Mesothelial cell of epicardium (in vitro differentiated cells): ENCODE data around the gene METRNL. TPM values are rescaled to one million over a fixed set of nuclear protein-coding genes. Genes with fewer than 3 reads are reported as not detected.

Experiments
- DNase-seq, 2 experiments: peaks; one replicate each; pipeline ENCODE4 v3.0.0; 2021; ENCODE audit warnings: low spot score in 2 of 2; ENCODE audit not compliant: unreplicated experiment in 2 of 2
- H3K27ac Mint-ChIP-seq: 2 replicates; pipeline ENCODE4 v1.8.0; 2021; ENCODE audit warnings: mixed read lengths
- H3K27me3 Mint-ChIP-seq: 2 replicates; pipeline ENCODE4 v1.8.0; 2021; ENCODE audit warnings: low read depth, mixed read lengths
- H3K36me3 Mint-ChIP-seq: 2 replicates; pipeline ENCODE4 v1.8.0; 2021; ENCODE audit warnings: mixed read lengths
- H3K4me1 Mint-ChIP-seq: 2 replicates; pipeline ENCODE4 v1.8.0; 2021; ENCODE audit warnings: mixed read lengths
- H3K4me3 Mint-ChIP-seq: 2 replicates; pipeline ENCODE4 v1.8.0; 2021; ENCODE audit warnings: mild to moderate bottlenecking, moderate library complexity, mixed read lengths
- H3K9me3 Mint-ChIP-seq: 2 replicates; pipeline ENCODE4 v1.8.0; 2021; ENCODE audit warnings: mixed read lengths
- total RNA-seq: library from RNA; stranded (reverse); gene quantifications from 3 replicates; pipeline ENCODE4 v1.2.1, GENCODE V29; 2021
- TF ChIP-seq, protein P1 (sequence below): fragments of 200-600 bp; sonication (generic); IDR thresholded peaks from one replicate; pipeline ENCODE4 v1.5.0; 2021; ENCODE audit warnings: antibody characterized with exemption; ENCODE audit not compliant: unreplicated experiment

Gene METRNL
- total RNA-seq, 1 donor from 2014 or later = 106 TPM

DNA sequence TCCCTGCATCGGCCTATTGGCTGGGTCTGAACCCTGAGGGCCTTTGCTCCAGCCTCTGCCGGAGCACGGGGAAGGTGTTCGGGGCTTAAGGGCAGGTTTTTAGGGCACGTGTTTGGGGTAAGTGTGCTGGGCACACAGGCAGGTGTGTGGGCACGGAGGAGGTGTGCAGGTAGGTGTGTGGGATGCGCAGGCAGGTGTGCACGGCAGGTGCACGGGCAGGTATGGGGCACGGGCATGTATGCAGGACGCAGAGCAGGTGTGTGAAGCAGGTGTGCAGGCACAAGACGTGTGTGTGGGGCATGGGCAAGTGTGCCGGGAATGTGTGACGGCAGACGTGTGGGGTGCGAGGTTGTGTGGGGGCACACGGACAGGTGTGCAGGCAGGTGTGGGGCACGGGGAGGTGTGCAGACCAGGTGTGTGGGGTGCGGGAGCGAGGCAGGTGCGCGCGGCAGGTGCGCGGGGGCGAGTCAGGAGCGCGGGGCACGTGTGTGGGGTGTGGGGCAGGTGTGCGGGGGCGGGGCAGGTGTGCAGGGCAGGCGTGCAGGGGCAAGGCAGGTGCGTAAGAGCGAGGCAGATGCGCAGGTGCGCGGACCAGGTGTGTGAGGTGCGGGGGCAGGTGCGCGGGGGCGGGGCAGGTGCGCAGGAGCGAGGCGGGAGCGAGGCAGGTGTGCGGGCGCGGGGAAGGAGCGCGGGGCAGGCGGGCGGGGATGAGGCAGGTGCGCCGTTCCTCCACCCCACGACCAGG lies 28.6 kb upstream of the METRNL start:
- H3K4me1 Mint-ChIP-seq = peaks cover 20% of the 10 kb centered on the region
- H3K27me3 Mint-ChIP-seq = no peaks in the 10 kb centered on the region
- peak in 1 of 2 experiments; percentile 37 for DNase-seq
- H3K36me3 Mint-ChIP-seq = peaks cover 20% of the 10 kb centered on the region
- H3K4me3 Mint-ChIP-seq = peak overlapping the region; percentile 78
- peaks cover 7% of the 10 kb centered on the region for H3K9me3 Mint-ChIP-seq
- peak overlapping the region; percentile 88 for H3K27ac Mint-ChIP-seq
- TF ChIP-seq, protein P1, sequence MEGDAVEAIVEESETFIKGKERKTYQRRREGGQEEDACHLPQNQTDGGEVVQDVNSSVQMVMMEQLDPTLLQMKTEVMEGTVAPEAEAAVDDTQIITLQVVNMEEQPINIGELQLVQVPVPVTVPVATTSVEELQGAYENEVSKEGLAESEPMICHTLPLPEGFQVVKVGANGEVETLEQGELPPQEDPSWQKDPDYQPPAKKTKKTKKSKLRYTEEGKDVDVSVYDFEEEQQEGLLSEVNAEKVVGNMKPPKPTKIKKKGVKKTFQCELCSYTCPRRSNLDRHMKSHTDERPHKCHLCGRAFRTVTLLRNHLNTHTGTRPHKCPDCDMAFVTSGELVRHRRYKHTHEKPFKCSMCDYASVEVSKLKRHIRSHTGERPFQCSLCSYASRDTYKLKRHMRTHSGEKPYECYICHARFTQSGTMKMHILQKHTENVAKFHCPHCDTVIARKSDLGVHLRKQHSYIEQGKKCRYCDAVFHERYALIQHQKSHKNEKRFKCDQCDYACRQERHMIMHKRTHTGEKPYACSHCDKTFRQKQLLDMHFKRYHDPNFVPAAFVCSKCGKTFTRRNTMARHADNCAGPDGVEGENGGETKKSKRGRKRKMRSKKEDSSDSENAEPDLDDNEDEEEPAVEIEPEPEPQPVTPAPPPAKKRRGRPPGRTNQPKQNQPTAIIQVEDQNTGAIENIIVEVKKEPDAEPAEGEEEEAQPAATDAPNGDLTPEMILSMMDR = no peak

DNA sequence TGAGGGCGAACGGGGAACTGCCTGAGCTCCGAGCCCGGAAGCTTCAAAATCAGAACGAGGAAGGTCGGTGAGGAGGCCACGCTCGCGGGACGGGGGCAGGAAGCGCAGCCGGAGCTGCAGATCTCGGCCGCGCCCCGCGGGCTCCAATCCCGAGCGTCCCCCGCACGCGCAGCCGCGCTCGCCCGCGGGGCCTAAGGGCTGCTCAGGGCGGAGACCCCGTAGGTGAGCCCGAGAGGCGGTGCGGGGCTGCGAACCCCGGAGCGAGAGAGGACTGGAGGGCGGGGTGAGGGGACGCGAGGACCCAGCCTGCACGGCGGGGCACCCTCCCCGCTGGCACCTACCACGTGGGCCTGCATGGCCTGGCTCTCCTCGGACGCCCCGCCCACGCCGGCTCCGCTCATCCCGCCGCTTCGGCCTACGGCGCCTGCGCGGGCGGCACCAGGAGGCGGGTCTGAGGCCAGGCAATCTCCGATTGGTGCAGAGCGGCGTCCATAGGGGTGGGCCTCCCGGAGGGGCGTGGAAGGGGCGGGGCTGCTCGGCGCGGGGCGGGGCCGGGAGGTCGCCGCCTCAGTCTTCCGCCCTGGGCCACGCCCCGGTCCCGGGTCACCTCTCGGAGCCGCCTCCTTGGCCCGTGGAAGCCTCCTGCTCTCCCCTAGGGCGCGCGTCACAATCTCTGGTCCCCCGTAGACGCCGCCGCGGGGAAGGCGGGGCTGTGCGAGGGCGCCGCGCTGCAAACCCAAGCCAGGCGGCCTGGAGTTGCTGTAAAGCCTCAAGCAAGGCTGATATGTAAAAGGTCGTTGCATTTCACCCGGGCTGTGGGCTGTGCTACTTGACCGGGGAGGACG lies 27.8 kb upstream of the METRNL start:
- TF ChIP-seq, protein P1 = no peak
- Mint-ChIP-seq H3K27me3 (no peaks in the 10 kb centered on the region), H3K27ac (peak overlapping the region; percentile 71), H3K4me1 (peaks cover 20% of the 10 kb centered on the region), H3K4me3 (peak overlapping the region; percentile 78), H3K36me3 (peaks cover 15% of the 10 kb centered on the region), H3K9me3 (peaks cover 3% of the 10 kb centered on the region)
- DNase-seq = peak; percentile 96 to 97

DNA sequence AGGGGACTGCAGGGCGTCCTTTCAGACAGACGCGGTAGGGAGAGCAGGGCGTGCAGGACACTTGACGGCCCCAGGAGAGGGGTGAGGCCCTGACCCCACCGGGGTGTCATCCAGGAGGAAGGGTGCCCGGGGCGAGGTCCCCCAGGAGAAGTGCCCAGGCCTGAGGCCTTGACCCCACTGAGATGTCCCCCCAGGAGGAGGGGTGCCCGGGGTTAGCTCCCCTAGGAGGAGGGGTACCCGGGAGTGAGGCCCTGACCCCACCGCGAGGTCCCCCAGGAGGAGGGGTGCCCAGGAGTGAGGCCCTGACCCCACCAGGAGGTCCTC lies 27.2 kb upstream of the METRNL start:
- Mint-ChIP-seq H3K4me3 (peak overlapping the region; percentile 71), H3K9me3 (no peaks in the 10 kb centered on the region), H3K27me3 (no peaks in the 10 kb centered on the region), H3K4me1 (peaks cover 20% of the 10 kb centered on the region), H3K27ac (peak overlapping the region; percentile 71), H3K36me3 (peaks cover 10% of the 10 kb centered on the region)
- no peak for DNase-seq
- TF ChIP-seq, protein P1 = no peak

DNA sequence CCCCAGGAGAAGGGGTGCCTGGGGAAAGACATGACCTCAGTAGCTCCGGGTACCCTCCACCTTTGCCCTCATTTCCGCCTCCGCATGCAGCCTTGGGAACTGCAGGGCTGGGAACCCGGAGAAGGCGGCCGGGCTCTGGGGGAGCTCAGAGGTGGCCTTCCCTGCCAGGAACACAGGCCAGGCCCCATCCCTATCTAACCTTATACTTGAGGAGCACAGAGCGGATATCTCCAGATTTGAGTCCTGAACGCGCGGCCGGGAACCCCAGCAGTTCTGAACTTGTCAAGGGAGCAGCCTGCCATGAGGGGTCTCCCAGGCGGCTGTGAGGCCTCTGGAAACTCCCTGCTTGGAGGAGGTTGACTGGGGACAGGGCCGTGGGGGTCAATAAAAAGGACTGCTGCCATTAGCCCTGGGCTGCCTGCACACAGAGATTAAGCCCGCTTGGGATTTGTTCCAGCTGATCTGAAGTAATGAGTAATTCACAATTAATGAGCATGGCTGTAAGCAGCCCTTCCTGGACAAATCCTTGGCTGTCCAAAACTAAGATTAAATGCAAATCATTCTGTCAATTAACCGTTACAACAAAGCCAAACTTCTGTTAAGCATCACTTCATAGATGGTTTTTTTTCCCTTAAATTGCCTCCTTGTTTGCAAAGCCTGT lies 26.3 kb upstream of the METRNL start:
- peak overlapping the region; percentile 22 for H3K4me3 Mint-ChIP-seq
- peak overlapping the region; percentile 81 for H3K27ac Mint-ChIP-seq
- peak in 1 of 2 experiments; percentile 41 for DNase-seq
- no peaks in the 10 kb centered on the region for H3K27me3 Mint-ChIP-seq
- H3K9me3 Mint-ChIP-seq = no peaks in the 10 kb centered on the region
- TF ChIP-seq, protein P1 = no peak
- H3K4me1 Mint-ChIP-seq = peaks cover 23% of the 10 kb centered on the region
- peaks cover 5% of the 10 kb centered on the region for H3K36me3 Mint-ChIP-seq

DNA sequence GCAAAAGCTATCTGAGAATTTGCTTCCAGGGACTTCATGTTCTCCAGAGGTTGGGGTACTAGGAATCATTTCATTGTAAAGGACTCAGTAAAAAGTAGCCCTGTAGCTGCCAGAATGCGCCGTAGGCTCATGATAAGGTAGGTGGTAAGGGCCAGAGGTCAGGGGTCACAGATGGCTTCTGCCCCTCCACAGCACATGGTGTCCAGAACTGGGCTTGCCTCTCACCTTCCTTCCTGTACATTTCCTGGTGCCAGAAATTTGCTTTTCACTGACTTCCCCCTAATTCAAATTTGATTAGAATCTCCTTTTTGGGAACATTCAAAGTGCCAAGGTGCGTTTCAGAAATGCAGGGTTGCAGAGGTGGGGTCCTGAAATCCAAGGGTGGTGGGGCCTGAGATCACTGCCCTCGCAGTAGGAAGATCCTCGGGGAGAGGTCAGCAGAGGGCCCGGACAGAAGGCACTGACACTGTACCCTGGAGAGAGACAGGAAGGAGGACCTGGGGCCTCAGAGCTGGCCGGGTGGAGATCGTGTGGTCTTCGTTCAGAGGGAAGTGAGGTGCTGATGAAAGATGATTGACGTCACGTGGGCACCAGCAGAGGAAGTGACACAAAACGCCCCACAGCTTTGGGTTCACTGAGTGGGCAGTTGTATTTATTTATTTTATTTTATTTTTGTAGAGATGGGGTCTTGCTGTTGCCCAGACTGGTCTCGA lies 25.5 kb upstream of the METRNL start:
- TF ChIP-seq, protein P1 = no peak
- H3K4me1 Mint-ChIP-seq = peaks cover 23% of the 10 kb centered on the region
- H3K9me3 Mint-ChIP-seq = no peaks in the 10 kb centered on the region
- DNase-seq = peak in 1 of 2 experiments; percentile 14
- H3K27ac Mint-ChIP-seq = peak overlapping the region; percentile 57
- no peaks in the 10 kb centered on the region for H3K27me3 Mint-ChIP-seq
- peak overlapping the region; percentile 22 for H3K4me3 Mint-ChIP-seq
- no peaks in the 10 kb centered on the region for H3K36me3 Mint-ChIP-seq
